Activated CD4-positive, alpha-beta T cell treated with anti-CD3 and anti-CD28 coated beads for 24 hours (primary cell): Measurements from ENCODE around the gene NAGS.
"Not testable (repeated sequence)": the region's sequence is repeated elsewhere in the genome, so short reads cannot be mapped to it uniquely, and the experiment has no call there.

Source experiments
- DNase-seq, 2 donors: peaks; one replicate each; pipeline ENCODE4 v3.0.0-alpha.2; 2020; ENCODE audit warnings: low read depth in 2 of 2

The NAGS gene, protein sequence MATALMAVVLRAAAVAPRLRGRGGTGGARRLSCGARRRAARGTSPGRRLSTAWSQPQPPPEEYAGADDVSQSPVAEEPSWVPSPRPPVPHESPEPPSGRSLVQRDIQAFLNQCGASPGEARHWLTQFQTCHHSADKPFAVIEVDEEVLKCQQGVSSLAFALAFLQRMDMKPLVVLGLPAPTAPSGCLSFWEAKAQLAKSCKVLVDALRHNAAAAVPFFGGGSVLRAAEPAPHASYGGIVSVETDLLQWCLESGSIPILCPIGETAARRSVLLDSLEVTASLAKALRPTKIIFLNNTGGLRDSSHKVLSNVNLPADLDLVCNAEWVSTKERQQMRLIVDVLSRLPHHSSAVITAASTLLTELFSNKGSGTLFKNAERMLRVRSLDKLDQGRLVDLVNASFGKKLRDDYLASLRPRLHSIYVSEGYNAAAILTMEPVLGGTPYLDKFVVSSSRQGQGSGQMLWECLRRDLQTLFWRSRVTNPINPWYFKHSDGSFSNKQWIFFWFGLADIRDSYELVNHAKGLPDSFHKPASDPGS

GRCh38 chr17:44004077-44004760 is at the start of gene NAGS:
Gene NAGS, plus strand, starts transcription at chr17:44004622. Its CDS starts 42 bp downstream, at chr17:44004664.
- no peak for DNase-seq

GRCh38 chr17:43956222-43956621 is 48.2 kb upstream of the NAGS start:
- no peak for DNase-seq

- DNase-seq, result no peak
These were observed 45.6 kb upstream of the NAGS start for GRCh38 chr17:43958748-43959352.

GRCh38 chr17:43961292-43961691 is 43.1 kb upstream of the NAGS start:
- DNase-seq, result not testable (repeated sequence)

DNA sequence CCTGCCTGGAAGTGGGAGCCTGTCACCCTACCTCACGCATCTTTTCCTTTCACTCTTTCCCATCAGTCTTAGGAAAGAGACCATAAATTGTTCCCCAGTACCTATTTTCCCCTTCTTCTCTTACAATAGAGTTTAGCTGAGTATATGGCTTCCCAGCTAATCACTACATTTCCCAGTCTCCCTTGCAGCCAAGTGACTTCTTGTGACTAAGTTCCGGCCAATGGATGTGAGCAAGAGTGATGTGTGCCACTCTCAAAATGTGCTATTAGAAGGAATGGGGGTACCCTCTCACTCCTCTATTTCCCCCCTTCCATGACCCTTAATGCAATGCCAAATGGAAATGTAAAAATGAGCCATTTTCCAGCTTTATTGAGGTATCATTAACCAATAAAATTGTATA is 42.5 kb upstream of the NAGS start:
- no peak for DNase-seq

GRCh38 chr17:43962479-43962878 is 41.9 kb upstream of the NAGS start:
- DNase-seq, result no peak

- DNase-seq, result no peak
These were observed 38.1 kb upstream of the NAGS start for GRCh38 chr17:43966276-43966675.

DNA sequence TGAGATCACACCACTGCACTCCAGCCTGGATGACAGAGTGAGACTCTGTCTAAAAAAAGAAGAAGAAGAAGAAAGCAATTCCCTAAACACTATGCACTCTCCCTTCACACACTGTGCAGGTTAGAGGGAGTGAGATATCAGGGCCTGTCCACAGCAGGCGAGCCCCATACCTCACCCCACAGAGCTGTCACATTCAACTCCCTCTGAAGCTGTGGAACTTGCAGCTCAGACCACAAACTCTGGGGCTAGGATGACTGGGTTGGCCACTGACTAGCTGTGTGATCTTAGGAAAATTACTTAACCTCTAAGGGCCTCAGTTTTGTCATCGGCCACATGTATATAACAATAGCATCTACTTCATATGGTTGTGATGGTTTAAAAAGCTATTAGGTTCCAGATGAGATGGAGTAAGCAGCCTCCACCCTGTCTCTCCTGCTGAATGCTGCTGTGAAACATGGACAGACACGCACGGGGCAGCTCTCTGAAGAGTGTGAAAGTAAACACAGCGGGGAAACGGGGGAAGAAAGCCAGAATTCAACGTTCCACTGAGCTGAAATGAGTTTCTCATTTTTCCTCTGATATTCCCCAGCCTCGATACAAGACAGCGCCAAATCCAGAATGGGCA is 37.1 kb upstream of the NAGS start:
- DNase-seq, result no peak

DNA sequence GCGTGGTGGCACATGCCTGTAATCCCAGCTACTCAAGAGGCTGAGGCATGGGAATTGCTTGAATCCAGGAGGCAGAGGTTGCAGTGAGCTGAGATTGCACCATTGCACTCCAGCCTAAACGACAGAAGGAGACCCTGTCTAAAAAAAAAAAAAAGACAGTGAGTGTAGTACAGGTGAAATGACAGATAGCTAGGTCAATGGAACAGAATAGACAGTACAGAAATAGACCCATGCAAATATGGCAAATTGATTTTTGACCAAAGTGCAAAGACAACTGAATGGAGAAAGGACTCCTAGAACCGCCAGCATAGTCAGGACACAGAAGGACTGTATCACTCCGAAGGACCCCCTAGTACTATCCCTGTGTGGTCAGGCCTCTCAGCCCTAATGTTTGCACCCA is 34.1 kb upstream of the NAGS start:
- no peak for DNase-seq

DNA sequence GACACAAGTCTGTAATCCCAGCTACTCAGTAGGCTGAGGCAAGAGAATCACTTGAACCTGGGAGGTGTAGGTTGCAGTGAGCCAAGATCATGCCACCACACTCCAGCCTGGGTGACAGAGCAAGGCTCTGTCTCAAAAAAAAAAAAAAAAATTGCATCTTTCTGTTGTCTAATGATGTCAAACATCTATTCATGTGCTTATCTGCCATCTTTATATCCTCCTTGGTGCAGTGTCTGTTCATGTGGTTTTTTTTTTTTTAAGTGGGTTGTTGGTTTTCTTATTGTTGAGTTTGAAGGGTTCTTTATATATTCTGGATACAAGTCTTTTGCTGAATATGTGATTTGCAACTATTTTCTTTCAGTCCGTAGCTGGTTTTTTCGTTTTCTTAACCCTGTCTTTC is 33.0 kb upstream of the NAGS start:
- not testable (repeated sequence) for DNase-seq

DNA sequence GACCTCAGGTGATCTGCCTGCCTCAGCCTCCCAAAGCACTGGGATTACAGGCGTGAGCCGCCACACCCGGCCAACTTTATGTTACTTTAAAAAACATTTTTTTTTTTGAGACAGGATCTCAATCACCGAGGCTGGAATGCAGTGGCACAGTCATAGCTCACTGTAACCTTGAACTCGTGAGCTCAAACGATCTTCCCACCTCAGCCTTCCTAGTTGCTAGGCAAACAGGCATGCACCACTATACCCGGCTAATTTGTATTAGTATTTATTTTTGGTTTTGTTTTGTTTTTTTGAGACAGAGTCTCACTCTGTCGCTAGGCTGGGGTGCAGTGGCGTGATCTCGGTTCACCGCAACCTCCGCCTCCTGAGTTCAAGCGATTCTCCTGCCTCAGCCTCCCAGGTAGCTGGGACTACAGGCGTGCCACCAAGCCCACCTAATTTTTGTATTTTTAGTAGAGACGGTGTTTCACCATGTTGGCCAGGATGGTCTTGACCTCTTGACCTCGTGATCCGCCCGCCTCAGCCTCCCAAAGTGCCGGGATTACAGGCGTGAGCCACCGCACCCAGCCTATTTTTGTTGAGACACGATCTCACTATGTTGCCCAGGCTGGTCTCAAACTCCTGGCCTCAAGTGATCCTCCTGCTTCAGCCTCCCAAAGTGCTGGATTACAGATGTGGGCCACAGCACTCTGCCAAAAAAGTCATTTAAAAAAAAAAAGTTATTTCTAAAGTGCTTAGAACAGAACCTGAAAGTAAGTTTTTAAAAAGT is 31.8 kb upstream of the NAGS start:
- DNase-seq, result not testable (repeated sequence)

GRCh38 chr17:43974382-43975266 is 29.8 kb upstream of the NAGS start:
- DNase-seq, result no peak

GRCh38 chr17:43975898-43976297 is 28.5 kb upstream of the NAGS start:
- no peak for DNase-seq

GRCh38 chr17:43976963-43977837 is 27.2 kb upstream of the NAGS start:
- DNase-seq, result no peak

- DNase-seq, result no peak
These were observed 26.3 kb upstream of the NAGS start for GRCh38 chr17:43978078-43978477.

- DNase-seq, result no peak
These were observed 25.4 kb upstream of the NAGS start for GRCh38 chr17:43979011-43979410.

DNA sequence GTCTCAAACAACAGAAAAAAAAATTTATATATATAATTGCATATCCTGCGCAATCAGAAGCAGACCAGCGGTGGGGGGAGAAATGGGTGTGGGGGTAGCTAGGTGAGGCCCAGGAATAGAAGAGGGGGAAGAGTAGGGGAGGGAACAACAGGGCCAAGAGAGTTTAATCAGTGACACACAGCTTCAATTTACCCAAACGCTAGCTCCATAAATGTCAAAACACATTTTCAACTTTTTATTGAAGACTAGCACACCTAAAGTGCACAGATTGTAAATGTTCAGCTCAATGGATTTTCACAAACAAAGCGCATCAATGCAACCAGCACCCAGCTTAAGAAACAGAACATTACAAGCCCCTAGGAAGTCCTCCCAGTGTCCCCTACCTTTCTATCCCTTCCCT is 24.8 kb upstream of the NAGS start:
- no peak for DNase-seq

GRCh38 chr17:43982171-43982570 is 22.3 kb upstream of the NAGS start:
- DNase-seq, result no peak

- DNase-seq, result no peak
These were observed 21.3 kb upstream of the NAGS start for GRCh38 chr17:43983196-43983514.
